Endothelial cell (in vitro differentiated cells): Measurements from ENCODE around the gene ANKMY1. TPM values are rescaled to one million over a fixed set of nuclear protein-coding genes. Genes with fewer than 3 reads are reported as not detected.

ENCODE experiments used
- DNase-seq: peaks from one replicate; pipeline ENCODE4 v3.0.0; 2021; ENCODE audit warnings: low spot score
- H3K27ac Mint-ChIP-seq: one replicate; pipeline ENCODE4 v1.8.0; 2021; ENCODE audit warnings: mixed read lengths, inconsistent platforms; ENCODE audit not compliant: unreplicated experiment
- H3K27me3 Mint-ChIP-seq: one replicate; pipeline ENCODE4 v1.8.0; 2021; ENCODE audit warnings: mild to moderate bottlenecking, moderate library complexity, mixed read lengths, inconsistent platforms; ENCODE audit not compliant: unreplicated experiment
- H3K36me3 Mint-ChIP-seq: one replicate; pipeline ENCODE4 v1.8.0; 2021; ENCODE audit warnings: mild to moderate bottlenecking, low read depth, mixed read lengths, inconsistent platforms; ENCODE audit not compliant: unreplicated experiment
- H3K4me1 Mint-ChIP-seq: one replicate; pipeline ENCODE4 v1.8.0; 2021; ENCODE audit warnings: mild to moderate bottlenecking, mixed read lengths, inconsistent platforms; ENCODE audit not compliant: unreplicated experiment
- H3K4me3 Mint-ChIP-seq: one replicate; pipeline ENCODE4 v1.8.0; 2021; ENCODE audit warnings: mild to moderate bottlenecking, mixed read lengths, inconsistent platforms; ENCODE audit not compliant: unreplicated experiment
- H3K9me3 Mint-ChIP-seq: one replicate; pipeline ENCODE4 v1.8.0; 2021; ENCODE audit warnings: mixed read lengths, inconsistent platforms; ENCODE audit not compliant: unreplicated experiment
- CTCF ChIP-seq: fragments of 200-600 bp; sonication (generic); IDR thresholded peaks from one replicate; pipeline ENCODE4 v1.5.0; 2021; ENCODE audit warnings: antibody characterized with exemption; ENCODE audit not compliant: unreplicated experiment
- total RNA-seq: library from RNA; stranded (reverse); fragmentation: NEBNext Ultra II Directional; extraction: Animal tissue kit (Norgen Biotek cat#: 25700); gene quantifications from one replicate; pipeline ENCODE4 v1.2.1, GENCODE V29; 2021; ENCODE audit not compliant: unreplicated experiment

Gene ANKMY1
- total RNA-seq, 1 donor from 2014 or later = 5.6 TPM

- Mint-ChIP-seq H3K9me3 (no peaks in the 10 kb centered on the region), H3K4me3 (peak overlapping the region; percentile 81), H3K27me3 (peaks cover 17% of the 10 kb centered on the region), H3K4me1 (peaks cover 10% of the 10 kb centered on the region), H3K27ac (no peak overlapping the region), H3K36me3 (no peaks in the 10 kb centered on the region)
- no peak for TF ChIP-seq CTCF
- peak; percentile 34 for DNase-seq
Observed at GRCh38 chr2:240568678-240569522, 11.1 kb upstream of the ANKMY1 start.

GRCh38 chr2:240567872-240568677 lies 10.3 kb upstream of the ANKMY1 start, which contains the start of gene RNPEPL1:
Gene RNPEPL1, plus strand, starts transcription at chr2:240568484. Its CDS starts 103 bp downstream, at chr2:240568587.
- Mint-ChIP-seq H3K4me1 (peaks cover 10% of the 10 kb centered on the region), H3K27ac (no peak within 1 kb of the TSS)
- peak; percentile 51 for DNase-seq

GRCh38 chr2:240567137-240567871 lies 9.5 kb upstream of the ANKMY1 start:
- peaks cover 10% of the 10 kb centered on the region for H3K4me1 Mint-ChIP-seq

More at GRCh38 chr2:240567872-240568677, 10.3 kb upstream of the ANKMY1 start, which contains the start of gene RNPEPL1:
- H3K9me3 Mint-ChIP-seq = no peaks in the 10 kb centered on the region
- no peak for TF ChIP-seq CTCF
- no peaks in the 10 kb centered on the region for H3K36me3 Mint-ChIP-seq
- peaks cover 17% of the 10 kb centered on the region for H3K27me3 Mint-ChIP-seq
- H3K4me3 Mint-ChIP-seq = peak within 1 kb of the TSS; percentile 88

More at GRCh38 chr2:240567137-240567871, 9.5 kb upstream of the ANKMY1 start:
- no peaks in the 10 kb centered on the region for H3K9me3 Mint-ChIP-seq
- H3K27me3 Mint-ChIP-seq = peaks cover 17% of the 10 kb centered on the region
- TF ChIP-seq CTCF = no peak
- H3K4me3 Mint-ChIP-seq = peak overlapping the region; percentile 88
- H3K36me3 Mint-ChIP-seq = no peaks in the 10 kb centered on the region
- no peak overlapping the region for H3K27ac Mint-ChIP-seq
- DNase-seq = peak; percentile 3
